Measurements from ENCODE around the gene CD7. TPM values are rescaled to one million over a fixed set of nuclear protein-coding genes. Genes with fewer than 3 reads are reported as not detected.

CD7 gene
- total and polyA plus RNA-seq, 7 donors = 0.13 to 0.81 (median 0.19) TPM; not detected in 1

DNA sequence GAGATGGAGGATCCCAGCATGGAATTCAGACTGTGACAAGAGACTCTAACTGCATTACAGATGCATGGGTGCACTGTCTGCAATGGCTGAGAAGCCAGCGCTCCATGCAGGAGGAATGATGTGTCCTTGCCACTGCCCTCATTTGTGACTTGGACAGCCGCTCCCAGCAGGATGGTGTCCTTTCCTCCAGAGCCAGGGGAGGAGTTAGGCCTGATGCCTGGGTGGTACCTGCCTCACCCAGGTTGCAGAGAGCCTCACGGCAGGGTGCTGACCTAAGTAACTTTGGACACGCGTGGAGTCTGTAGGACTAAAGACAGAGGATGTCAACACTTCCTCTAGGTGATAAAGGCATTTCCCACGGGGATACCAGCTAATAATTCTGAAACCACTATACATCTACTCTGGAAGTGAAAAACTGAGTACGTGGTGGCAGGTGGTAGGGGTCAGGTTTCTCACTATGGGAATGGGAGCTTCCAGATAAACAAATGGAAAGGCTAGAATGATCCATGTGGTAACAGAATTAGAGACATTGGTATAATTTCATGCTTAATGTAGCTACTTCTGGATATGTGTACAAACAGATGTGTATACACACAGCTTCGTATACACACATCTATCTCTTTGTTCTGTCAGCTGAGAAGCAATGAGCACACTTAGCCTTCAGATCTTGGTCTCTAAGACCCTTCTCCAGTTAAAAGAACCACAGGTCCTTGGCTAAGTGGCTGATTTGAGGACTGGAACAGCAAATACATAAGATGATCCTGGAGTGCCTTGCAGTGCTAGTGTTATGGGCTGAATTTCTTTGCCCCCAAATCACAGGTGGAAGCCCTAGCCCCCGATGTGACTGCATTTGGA lies 30.2 kb downstream of the CD7 start:
- Histone ChIP-seq H3K9me3 (no peaks in the 10 kb centered on the region), H3K27ac (peak overlapping the region; percentile 58)
- WGBS, 3 donors = 77 to 79% (median 78%) methylated on average over 9 of the region's 9 CpGs

DNA sequence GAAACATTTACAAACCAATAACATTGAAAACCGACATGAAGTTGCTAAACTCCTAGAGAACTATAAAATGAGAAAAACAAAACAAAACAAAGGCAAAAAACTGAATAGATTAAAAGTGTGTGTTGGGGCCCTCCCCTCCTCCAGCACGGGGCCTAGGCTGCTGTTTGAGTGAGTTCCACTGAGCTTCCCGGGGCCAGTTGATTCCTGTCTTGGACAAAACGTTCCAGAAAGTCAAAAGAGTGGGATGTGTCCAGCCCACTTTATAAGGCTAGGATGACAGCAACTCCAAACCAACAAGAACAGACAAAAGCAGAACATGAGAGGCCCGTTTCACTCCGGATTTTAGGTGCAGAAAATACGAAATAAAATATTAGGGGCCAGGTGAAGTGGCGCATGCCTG lies 32.3 kb downstream of the CD7 start:
- 55 to 60% (median 57%) methylated on average over 8 of the region's 8 CpGs for WGBS, 3 donors
- Histone ChIP-seq H3K9me3 (no peaks in the 10 kb centered on the region), H3K4me1 (peaks cover 19% of the 10 kb centered on the region), H3K36me3 (ENCODE audit: insufficient read depth in 1 of 2, low read depth in 1 of 2) (no peaks in the 10 kb centered on the region), H3K27ac (no peak overlapping the region), H3K4me3 (no peak overlapping the region), H3K27me3 (ENCODE audit: insufficient read depth in 3 of 3, low read length in 2 of 3) (no peaks in the 10 kb centered on the region)
- TF ChIP-seq, protein P1, sequence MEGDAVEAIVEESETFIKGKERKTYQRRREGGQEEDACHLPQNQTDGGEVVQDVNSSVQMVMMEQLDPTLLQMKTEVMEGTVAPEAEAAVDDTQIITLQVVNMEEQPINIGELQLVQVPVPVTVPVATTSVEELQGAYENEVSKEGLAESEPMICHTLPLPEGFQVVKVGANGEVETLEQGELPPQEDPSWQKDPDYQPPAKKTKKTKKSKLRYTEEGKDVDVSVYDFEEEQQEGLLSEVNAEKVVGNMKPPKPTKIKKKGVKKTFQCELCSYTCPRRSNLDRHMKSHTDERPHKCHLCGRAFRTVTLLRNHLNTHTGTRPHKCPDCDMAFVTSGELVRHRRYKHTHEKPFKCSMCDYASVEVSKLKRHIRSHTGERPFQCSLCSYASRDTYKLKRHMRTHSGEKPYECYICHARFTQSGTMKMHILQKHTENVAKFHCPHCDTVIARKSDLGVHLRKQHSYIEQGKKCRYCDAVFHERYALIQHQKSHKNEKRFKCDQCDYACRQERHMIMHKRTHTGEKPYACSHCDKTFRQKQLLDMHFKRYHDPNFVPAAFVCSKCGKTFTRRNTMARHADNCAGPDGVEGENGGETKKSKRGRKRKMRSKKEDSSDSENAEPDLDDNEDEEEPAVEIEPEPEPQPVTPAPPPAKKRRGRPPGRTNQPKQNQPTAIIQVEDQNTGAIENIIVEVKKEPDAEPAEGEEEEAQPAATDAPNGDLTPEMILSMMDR (IDR thresholded peaks at IDR 0.05) = no peak
- ATAC-seq (no peak), DNase-seq (no peak)
- intact Hi-C loops (cut with DNase I) = no loop called here

More for the DNA sequence above, 30.2 kb downstream of the CD7 start:
- TF ChIP-seq, protein P1 (IDR thresholded peaks at IDR 0.05) = no peak
- intact Hi-C loops (cut with DNase I) = no loop called here
- Histone ChIP-seq H3K27me3 (ENCODE audit: insufficient read depth in 3 of 3, low read length in 2 of 3) (no peaks in the 10 kb centered on the region), H3K36me3 (ENCODE audit: insufficient read depth in 1 of 2, low read depth in 1 of 2) (no peaks in the 10 kb centered on the region), H3K4me1 (peaks cover 19% of the 10 kb centered on the region), H3K4me3 (no peak overlapping the region)
- no peak for DNase-seq
- no peak for ATAC-seq

DNA sequence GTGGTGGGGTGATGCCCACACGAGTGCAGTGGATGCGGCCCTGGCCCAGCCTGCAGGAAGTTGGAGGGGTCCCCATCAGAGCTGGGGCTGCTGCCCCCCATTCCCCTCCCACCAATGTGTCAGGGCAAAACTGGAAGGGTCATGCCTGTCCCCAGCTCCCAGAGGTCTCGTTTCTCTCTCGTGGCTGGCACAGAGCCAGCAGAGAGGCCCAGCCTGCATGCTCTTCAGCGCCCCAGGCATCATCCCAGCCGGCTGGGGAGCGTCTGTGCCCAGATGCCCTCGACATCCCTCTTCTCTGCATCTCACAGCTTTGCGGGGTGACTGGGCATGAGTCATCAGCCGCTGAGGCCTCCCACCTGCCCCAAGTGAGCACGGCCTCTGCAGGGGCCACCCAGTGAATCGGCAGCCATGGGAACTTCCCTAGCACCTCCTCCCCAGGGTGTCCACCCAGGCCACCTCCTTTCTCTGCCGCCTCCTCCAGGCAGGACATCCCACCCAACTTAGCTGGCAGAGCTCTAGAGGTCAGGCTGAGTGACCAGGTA lies 34.1 kb downstream of the CD7 start:
- WGBS, 3 donors = 36 to 49% (median 40%) methylated on average over 10 to 13 of the region's 13 CpGs
- H3K9me3 ChIP-seq = no peaks in the 10 kb centered on the region
- H3K4me1 ChIP-seq = peaks cover 11% of the 10 kb centered on the region
- no peaks in the 10 kb centered on the region for H3K27me3 ChIP-seq (ENCODE audit: insufficient read depth in 3 of 3, low read length in 2 of 3)
- DNase-seq (peak in 1 of 2 donors; percentile 50), ATAC-seq (no peak)
- H3K27ac ChIP-seq = no peak overlapping the region
- no peak overlapping the region for H3K4me3 ChIP-seq
- TF ChIP-seq, protein P1 (IDR thresholded peaks at IDR 0.05) = no peak
- no peaks in the 10 kb centered on the region for H3K36me3 ChIP-seq (ENCODE audit: insufficient read depth in 1 of 2, low read depth in 1 of 2)
- intact Hi-C loops (cut with DNase I) = no loop called here

DNA sequence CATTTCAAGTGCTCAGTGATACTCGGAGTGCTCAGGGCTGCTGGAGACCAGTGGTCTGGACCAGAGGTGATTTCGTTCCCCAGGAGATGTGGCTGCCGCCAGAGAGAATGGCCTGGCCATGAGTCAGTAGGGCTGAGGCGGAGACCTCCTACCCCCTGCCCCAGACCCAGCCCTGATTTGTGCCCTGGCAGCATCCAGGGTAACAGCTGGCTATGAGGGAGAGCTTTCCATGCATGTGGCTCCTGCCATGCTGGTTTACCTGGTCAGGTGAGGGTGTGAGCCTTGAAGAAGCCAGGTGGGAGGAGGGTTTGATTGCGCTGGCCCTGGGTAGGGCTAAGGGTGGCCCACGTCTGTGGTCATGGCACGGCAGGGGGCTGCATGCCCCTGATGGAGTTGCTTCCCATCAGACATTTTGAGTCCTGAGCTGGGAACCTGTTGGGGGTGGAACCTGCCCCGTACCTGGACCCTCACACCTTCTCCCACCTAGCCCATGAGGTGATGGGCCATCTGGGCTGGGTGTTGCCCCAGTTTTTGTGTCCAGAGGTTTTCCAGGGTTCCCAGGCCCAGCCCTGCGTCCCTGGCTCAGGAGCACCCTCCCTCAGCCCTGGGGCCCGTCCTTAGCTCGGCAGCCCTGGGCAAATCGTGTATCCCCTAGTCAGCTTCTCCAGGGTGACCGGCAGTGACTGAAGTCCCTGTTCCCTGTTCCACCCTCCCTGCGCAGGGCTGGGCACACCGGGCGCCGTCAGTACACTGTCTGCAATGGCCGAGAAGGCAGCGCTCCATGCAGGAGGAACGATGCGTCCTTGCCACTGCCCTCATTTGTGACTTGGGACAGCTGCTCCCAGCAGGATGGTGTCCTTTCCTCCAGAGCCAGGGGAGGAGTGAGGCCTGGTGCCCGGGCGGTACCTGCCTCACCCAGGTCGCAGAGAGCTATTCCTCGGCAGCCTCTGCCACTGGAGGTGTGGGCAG lies 34.9 kb downstream of the CD7 start:
- ATAC-seq = no peak
- H3K36me3 ChIP-seq (ENCODE audit: insufficient read depth in 1 of 2, low read depth in 1 of 2) = no peaks in the 10 kb centered on the region
- 79 to 87% (median 83%) methylated on average over 23 to 25 of the region's 25 CpGs for WGBS, 3 donors
- peaks cover 4% of the 10 kb centered on the region for H3K4me1 ChIP-seq
- no peak overlapping the region for H3K27ac ChIP-seq
- no peaks in the 10 kb centered on the region for H3K9me3 ChIP-seq
- intact Hi-C loops (cut with DNase I) = no loop called here
- no peak overlapping the region for H3K4me3 ChIP-seq
- TF ChIP-seq, protein P1 (IDR thresholded peaks at IDR 0.05) = no peak
- no peaks in the 10 kb centered on the region for H3K27me3 ChIP-seq (ENCODE audit: insufficient read depth in 3 of 3, low read length in 2 of 3)
- DNase-seq = no peak

All from psoas muscle (tissue), 8 donors.